Thoracic aorta endothelial cell (primary cell): Measurements from ENCODE around the gene DOCK3. TPM values are rescaled to one million over a fixed set of nuclear protein-coding genes. Genes with fewer than 3 reads are reported as not detected.

Source experiments
- small RNA-seq: library from RNA; depleted of rRNA; stranded (forward); fragments of <200 nt; gene quantifications from one replicate; pipeline ENCODE3, GENCODE V24; 2012
- total RNA-seq: library from RNA; depleted of rRNA; stranded (reverse); fragments of >200 nt; gene quantifications from 2 replicates; pipeline ENCODE4 v1.2.3, GENCODE V29; 2012

Gene DOCK3
- 0.13 and 0.14 TPM in 2 replicates for total RNA-seq

GRCh38 chr3:50674349-50675178 is at the start of gene DOCK3:
DOCK3 (plus strand) TSS chr3:50674927; CDS start chr3:50675264, 337 bp downstream.

GRCh38 chr3:51384726-51385473 is 710.2 kb downstream of the DOCK3 start, which contains the start of gene MANF:
MANF (plus strand) TSS chr3:51385291; CDS start chr3:51385343, 52 bp downstream.

DNA sequence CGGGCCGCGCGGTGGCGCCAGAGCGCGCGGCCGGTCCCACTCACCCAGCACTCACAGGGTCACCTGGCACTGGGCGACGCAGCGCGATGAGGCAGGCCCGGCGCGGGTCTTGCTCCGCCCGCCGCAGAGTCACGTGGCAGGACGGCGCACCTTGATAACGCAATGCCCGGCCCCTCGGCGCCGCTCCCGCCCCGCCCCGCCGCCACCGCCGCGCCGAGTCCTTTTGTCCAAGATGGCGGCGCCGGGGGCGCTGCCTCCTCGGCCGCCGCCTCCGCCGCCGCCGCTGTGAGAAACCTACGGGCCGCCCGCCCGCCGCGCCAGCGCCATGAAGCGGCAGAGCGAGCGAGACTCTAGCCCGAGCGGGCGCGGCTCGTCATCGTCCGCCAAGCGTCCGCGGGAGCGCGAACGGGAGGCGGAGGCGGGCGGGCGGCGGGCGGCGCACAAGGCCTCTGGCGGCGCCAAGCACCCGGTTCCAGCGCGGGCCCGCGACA is 716.4 kb downstream of the DOCK3 start, which contains the start of gene RBM15B:
Gene RBM15B (plus strand): TSS at position 211 of the 491 bp plus-strand sequence. CDS start 115 bp downstream, at position 326.

Small RNA genes lying within 50 kb of the gene (small RNA-seq; reads per million reads assigned to genes)
- gene MIR4787 (not detected), gene PPIAP69 (not detected)

Other genes starting within 250 kb of the DOCK3 start
- under 0.01 TPM in 2 replicates for gene CACNA2D2, start 171.3 kb upstream of the DOCK3 start, total RNA-seq
- gene C3orf18, start 107.2 kb upstream of the DOCK3 start, total RNA-seq: 2.1 and 3.4 TPM in 2 replicates
- 10.8 and 12.0 TPM in 2 replicates for gene HEMK1, start 105.4 kb upstream of the DOCK3 start, total RNA-seq
- gene CISH, start 63.2 kb upstream of the DOCK3 start, total RNA-seq: 0.40 and 0.79 TPM in 2 replicates
- gene MAPKAPK3, start 57.8 kb upstream of the DOCK3 start, total RNA-seq: 18.9 and 31.8 TPM in 2 replicates